Hematopoietic multipotent progenitor cell treated with erythropoietin and hydrocortisone succinate and interleukin-3 and kit ligand, for 4 days (in vitro differentiated cells): ENCODE results near the gene NAAA.
"Not testable (repeated sequence)": the region's sequence is repeated elsewhere in the genome, so short reads cannot be mapped to it uniquely, and the experiment has no call there.

ENCODE experiments used
- DNase-seq: peaks from one replicate; pipeline ENCODE4 v3.0.0-alpha.2; 2015

The NAAA gene

DNA sequence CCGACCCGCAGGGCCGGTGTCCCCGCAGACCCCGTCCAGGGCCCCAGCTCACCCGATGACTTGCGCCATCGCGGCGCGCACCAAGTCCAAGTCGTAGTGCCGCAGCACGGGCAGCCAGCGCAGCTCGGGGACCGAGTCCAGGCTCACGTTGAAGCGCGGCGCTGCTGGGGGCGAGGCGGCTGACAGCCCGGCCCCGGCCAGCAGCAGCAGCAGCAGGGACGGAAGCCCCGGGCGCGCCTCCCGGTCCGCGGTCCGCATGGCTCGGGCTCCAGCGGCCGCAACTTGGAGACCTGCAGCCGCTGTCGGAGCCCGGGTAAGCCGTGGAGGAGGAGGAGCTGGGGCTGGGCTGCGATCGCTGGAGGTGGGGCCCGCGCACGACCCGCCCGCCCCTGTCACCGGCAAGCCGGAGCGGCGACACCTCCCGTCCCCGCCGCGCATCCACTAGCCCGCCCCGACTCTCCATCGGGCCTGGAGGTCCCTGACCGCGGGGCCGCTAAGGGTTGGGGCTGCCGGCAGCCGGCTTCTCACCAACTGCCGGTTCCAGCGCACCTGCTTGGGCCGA, at the start of gene NAAA:
Gene NAAA (minus strand): TSS at position 322 of the 562 bp plus-strand sequence. CDS start 64 bp downstream, at position 258.
- peak; percentile 86 for DNase-seq

DNA sequence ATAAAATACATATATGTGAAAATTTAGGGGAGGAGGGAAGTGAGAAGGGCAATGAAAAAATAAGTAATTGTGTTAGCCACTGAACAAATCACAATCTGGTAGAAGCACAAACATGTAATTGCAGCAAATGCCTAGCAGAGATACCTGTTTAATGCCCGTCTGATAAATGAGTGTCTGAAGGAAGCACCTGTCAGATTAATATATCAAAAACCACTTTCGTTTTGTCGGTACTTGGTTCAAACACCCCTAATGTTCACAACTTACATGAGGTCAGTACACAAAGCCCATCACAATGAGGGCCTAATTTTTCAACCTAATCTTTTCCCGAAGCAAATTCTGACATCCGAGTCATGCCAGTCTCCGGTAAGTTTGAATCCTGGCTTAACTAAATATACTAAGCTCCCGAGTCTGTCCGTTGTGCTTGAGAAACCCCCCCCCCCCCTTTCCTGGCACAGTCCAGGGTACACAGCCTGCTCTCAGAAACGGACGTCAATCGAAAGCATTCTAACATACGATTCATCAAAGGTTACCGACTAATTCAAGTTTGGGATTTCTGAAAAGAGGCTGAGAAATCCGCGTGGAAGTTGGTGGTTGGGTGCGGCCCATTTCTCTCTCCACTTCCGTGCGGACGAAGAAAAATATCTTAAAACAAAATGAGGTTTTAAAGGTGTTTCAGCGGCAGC, 49.2 kb upstream of the NAAA start:
- DNase-seq, result peak; percentile 22

DNA sequence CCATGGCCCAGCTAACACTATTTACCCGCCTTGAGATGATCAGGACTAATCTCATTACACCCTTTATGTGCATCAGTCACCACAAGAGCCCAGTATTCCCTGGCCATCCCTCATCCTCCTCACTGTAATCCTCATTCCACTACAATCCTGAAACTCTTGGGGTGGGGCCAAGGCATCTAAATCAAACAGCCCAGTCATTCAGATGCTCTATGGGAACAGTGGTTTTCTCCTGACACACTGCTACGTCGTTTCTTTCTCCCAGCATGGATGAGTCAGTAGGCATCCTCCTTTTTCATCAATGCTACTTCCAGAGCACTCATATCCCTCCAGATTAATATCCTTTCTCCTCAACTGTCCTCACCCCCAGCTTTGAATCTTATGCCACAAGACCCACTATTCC, 44.3 kb upstream of the NAAA start:
- DNase-seq, result no peak

DNA sequence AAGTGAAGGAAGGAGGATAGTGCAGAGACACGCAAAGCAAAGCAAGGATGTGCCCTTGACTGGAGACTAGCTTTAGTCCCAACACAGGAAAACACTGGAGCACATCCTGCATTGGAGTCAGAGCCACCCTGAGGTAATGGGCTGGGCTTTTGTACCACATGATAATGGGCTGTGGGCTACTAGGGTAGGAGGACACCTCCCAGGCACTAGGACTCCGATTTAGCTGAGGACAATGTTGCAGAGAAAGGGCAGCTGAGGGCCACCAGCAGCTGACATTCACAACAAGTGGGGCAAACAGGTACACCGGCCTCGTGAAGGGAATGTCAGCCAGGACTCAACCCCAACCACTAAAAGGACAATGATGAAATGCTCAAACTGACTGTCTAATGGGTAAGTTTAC, 39.8 kb upstream of the NAAA start:
- no peak for DNase-seq

- DNase-seq, result no peak
These were observed 35.4 kb upstream of the NAAA start for GRCh38 chr4:75976177-75976576.

GRCh38 chr4:75973766-75974165, 33.0 kb upstream of the NAAA start:
- no peak for DNase-seq

DNA sequence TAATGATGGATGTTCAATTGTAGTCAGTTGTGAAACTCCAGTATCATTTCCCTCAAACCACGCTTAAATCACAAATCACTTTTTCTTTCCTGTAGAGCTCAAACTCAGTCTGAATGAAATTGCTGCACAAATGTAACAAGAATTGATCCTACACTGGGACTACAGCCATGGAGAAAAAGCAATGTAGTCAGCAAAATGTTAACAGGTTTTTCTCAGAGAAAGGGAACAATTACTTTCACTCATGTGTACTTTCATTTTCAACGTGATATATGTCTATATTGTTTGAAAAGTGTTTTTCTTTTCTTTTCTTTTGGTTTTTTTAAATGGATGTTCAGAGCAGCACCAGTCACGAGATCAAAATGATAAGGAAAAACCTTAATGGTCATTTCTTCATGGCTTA, 27.3 kb upstream of the NAAA start:
- no peak for DNase-seq

- no peak for DNase-seq
These were observed 22.7 kb upstream of the NAAA start for GRCh38 chr4:75963558-75963957.

GRCh38 chr4:75962072-75962471, 21.3 kb upstream of the NAAA start:
- not testable (repeated sequence) for DNase-seq

DNA sequence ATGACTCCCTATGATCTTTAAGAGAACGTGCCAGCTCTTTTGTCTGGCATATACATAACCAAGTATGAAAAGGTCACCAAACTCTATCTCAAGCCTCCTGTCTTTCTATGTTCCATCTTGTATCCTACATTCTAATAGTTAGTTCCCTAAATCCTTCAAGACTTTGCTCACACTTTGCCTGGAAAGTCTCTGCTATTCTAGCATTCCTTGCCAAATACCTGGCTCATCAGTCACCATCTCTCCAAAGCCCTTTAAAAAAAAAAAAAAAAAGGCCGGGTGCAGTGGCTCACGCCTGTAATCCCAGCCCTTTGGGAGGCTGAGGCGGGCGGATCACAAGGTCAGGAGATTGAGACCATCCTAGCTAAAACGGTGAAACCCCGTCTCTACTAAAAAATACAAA, 17.7 kb upstream of the NAAA start:
- not testable (repeated sequence) for DNase-seq

DNA sequence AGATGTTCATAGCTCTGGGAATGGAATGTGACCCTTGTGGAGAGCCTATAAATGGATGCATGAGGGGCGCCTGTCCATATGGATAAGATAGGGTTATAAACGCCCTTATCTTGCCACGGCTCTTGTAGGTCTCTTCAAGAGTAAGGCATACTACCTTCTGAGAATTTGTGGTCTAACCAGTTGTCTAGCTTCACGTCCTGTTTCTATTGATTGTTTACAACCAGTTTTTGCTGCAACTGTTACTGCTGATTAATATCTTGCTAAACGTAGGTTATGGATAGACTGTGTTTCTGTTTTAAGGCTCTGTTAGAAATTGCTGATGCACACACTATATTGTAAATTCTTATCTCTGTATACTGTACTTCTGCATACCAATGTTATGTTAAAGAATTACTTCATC, 14.0 kb upstream of the NAAA start:
- not testable (repeated sequence) for DNase-seq

GRCh38 chr4:75953509-75953908, 12.7 kb upstream of the NAAA start:
- DNase-seq, result no peak

DNA sequence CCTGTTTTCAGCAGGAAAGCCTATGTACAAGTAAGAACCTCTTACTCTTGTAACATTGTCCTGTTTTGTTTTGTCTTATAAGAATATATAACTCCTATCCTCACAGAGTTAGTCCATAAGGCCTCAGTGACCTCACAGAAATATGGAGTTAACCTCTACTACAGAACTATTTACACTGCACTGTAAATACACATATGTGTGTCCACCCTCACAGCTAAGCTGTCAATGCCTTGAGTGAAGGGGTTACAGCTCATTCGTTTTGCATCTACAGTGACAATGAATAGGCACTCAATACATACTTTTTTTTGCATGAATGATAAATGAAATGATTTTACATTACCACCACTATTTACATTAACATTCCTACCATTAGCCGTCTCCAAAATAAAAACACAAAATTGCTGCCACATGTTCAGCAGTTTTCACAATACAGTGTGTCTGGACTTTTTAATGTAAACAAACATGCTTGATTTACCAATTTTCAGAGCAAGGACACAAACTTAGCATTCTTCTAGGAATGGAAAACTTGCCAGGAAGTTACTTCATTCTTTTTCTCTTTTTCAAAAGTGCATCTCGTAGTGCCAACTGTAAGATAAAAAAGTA, 9.5 kb upstream of the NAAA start:
- no peak for DNase-seq

GRCh38 chr4:75948822-75949444, 8.1 kb upstream of the NAAA start:
- no peak for DNase-seq

- DNase-seq, result peak; percentile 88
These were observed 722 bp downstream of the NAAA start for GRCh38 chr4:75939890-75940691.

DNA sequence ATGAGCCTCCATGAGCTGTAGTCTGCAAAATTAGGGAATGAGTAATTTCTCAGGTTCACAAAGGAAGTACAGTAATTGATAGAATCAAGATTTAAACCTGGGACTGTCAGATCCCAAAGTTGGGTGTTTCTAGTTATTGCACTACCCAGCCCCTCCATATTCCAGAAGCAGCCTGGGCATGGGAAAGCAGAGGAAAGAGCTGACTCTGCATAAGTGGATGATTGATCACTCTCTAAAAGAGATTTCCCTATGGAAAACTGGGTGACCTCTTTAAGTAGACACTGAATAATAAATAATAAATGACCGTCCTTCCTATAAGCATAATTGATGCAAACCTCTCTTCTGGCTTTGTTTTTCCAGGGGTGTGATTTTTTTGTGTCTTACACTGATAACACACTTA, 5.2 kb downstream of the NAAA start:
- DNase-seq, result no peak

DNA sequence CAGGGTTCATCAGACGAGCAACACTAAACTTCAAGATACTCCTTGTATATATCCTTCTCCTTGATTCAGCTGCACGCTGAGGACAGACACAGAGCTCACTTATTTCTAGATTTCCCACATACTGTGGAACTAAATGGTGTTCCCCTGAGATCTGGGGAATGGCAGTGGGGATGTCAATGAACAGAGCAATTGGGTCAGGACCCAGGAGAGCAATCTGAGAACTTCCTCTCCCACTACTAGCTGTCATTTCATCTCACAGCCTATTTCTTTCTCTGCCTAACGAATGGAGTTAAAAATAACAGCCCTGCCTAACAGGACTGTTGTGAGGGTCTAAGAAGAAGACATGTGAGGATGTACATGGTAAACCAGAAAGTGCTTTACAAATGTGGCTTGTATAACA, 10.7 kb downstream of the NAAA start:
- no peak for DNase-seq

DNA sequence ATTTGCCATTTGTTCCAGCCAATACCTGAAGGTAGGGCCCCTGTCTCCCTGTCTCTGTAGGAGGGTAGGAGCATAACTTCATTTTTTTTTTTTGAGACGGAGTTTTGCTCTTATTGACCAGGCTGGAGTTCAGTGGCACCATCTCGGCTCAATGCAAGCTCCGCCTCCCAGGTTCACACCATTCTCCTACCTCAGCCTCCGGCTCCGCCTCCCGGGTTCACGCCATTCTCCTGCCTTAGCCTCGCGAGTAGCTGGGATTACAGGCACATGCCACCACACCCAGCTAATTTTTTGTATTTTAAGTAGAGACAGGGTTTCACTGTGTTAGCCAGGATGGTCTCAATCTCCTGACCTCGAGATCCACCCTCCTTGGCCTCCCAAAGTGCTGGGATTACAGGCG, 15.9 kb downstream of the NAAA start:
- not testable (repeated sequence) for DNase-seq

GRCh38 chr4:75924309-75924827, 16.4 kb downstream of the NAAA start:
- no peak for DNase-seq

DNA sequence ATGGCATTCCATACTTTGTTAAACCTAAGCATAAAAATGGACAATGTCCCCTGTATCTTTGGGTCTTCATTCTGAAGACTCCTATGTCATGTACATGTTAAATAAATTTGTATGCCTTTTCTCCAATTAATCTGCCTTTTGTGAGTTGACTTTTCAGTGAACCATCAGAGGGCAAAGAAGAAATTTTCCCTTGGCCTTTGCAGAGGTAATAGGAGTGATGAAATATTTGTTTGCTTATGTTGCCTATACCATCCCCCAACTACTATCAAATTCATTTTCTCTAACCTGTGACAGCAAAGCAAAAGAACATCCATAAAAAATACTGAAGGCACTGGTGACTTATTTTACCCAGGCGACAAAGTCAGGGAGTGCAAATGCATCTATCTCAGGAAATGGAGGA, 18.2 kb downstream of the NAAA start:
- no peak for DNase-seq

DNA sequence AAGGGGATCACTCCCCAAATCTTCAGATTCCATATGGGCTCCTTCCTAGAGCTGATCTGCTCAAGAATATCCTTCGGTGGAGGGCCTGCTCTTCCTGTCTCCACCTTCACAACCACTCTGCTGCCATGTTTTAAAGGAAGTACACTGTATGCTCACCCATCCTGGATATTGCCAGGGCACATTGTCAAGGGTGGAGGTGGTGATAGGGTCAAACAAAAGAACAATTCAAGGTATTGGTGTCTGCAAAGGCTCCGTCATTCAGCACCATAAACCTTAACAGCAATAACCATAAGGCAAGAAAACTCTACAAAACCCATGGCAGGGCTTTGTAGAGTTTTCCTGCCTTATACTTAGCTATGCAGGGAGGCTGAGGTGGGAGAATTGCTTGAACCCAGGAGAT, 18.9 kb downstream of the NAAA start:
- DNase-seq, result no peak

- DNase-seq, result no peak
These were observed 20.5 kb downstream of the NAAA start for GRCh38 chr4:75920327-75920726.

DNA sequence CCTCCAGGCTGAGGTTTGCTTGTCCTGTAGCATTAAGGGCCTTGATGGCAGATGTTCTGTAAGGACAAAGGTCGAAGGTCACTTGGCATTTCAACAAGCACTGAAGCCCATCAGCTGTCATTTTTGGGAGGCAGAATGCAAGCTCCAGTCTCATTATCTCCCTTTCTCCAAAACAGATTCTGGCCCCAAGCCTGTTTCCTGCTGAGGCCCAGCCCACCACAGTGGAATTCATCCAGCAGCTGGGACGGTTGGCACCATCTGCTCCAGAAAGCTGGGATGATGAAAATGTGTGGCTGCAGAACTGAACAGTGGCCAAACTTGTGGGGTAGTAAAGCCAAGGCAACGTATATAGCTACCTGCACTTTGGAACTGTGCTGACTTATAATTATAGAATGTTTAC, 20.9 kb downstream of the NAAA start:
- DNase-seq, result no peak
